Measurements from ENCODE around the gene GOLM1.

The GOLM1 gene

GRCh38 chr9:86116425-86116824 lies 17.1 kb upstream of the GOLM1 start (continued):
- TF ChIP-seq, protein P1, sequence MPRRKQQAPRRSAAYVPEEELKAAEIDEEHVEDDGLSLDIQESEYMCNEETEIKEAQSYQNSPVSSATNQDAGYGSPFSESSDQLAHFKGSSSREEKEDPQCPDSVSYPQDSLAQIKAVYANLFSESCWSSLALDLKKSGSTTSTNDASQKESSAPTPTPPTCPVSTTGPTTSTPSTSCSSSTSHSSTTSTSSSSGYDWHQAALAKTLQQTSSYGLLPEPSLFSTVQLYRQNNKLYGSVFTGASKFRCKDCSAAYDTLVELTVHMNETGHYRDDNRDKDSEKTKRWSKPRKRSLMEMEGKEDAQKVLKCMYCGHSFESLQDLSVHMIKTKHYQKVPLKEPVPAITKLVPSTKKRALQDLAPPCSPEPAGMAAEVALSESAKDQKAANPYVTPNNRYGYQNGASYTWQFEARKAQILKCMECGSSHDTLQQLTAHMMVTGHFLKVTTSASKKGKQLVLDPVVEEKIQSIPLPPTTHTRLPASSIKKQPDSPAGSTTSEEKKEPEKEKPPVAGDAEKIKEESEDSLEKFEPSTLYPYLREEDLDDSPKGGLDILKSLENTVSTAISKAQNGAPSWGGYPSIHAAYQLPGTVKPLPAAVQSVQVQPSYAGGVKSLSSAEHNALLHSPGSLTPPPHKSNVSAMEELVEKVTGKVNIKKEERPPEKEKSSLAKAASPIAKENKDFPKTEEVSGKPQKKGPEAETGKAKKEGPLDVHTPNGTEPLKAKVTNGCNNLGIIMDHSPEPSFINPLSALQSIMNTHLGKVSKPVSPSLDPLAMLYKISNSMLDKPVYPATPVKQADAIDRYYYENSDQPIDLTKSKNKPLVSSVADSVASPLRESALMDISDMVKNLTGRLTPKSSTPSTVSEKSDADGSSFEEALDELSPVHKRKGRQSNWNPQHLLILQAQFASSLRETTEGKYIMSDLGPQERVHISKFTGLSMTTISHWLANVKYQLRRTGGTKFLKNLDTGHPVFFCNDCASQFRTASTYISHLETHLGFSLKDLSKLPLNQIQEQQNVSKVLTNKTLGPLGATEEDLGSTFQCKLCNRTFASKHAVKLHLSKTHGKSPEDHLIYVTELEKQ (tag by site-specific recombination; IDR thresholded peaks at IDR 0.05; ENCODE audit: borderline replicate concordance) = no peak
- TF ChIP-seq, protein P2, sequence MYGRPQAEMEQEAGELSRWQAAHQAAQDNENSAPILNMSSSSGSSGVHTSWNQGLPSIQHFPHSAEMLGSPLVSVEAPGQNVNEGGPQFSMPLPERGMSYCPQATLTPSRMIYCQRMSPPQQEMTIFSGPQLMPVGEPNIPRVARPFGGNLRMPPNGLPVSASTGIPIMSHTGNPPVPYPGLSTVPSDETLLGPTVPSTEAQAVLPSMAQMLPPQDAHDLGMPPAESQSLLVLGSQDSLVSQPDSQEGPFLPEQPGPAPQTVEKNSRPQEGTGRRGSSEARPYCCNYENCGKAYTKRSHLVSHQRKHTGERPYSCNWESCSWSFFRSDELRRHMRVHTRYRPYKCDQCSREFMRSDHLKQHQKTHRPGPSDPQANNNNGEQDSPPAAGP (tag by site-specific recombination; IDR thresholded peaks at IDR 0.05) = no peak
- TF ChIP-seq, protein P3, sequence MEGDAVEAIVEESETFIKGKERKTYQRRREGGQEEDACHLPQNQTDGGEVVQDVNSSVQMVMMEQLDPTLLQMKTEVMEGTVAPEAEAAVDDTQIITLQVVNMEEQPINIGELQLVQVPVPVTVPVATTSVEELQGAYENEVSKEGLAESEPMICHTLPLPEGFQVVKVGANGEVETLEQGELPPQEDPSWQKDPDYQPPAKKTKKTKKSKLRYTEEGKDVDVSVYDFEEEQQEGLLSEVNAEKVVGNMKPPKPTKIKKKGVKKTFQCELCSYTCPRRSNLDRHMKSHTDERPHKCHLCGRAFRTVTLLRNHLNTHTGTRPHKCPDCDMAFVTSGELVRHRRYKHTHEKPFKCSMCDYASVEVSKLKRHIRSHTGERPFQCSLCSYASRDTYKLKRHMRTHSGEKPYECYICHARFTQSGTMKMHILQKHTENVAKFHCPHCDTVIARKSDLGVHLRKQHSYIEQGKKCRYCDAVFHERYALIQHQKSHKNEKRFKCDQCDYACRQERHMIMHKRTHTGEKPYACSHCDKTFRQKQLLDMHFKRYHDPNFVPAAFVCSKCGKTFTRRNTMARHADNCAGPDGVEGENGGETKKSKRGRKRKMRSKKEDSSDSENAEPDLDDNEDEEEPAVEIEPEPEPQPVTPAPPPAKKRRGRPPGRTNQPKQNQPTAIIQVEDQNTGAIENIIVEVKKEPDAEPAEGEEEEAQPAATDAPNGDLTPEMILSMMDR (tag by site-specific recombination; IDR thresholded peaks at IDR 0.05) = no peak
- TF ChIP-seq FEZF1 (tag by site-specific recombination; IDR thresholded peaks at IDR 0.05) = no peak
- no peak for TF ChIP-seq HIC1 (tag by site-specific recombination; IDR thresholded peaks at IDR 0.05)
- no peak for TF ChIP-seq ZNF596 (tag by site-specific recombination; IDR thresholded peaks at IDR 0.05)
- no peak for TF ChIP-seq MYNN (tag by site-specific recombination; IDR thresholded peaks at IDR 0.05; ENCODE audit: borderline replicate concordance)
- TF ChIP-seq YY1 (tag by site-specific recombination; IDR thresholded peaks at IDR 0.05) = no peak
- no peak for TF ChIP-seq ZNF426 (tag by site-specific recombination; IDR thresholded peaks at IDR 0.05)
- no peak for TF ChIP-seq GLIS1 (tag by site-specific recombination; IDR thresholded peaks at IDR 0.05)

DNA sequence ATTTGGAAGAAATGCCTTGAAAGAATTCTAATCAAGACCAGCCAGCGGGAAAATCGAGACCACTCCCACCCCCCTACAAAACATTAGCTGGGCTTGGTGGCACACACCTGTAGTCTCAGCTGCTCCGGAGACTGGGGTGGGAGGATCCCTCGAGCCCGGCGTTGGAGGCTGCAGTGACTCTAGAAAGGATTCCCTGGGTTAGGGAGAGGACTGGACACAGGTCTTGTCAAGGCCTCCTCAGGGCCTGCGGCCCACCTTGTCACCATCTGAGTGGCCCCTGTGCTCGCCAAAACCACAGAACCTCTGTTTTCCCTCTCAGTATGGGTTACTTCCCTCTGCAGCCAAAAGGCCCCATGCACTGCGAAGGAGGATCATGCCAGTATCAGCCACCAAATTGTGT lies 16.5 kb upstream of the GOLM1 start:
- CTCF ChIA-PET = no interaction called here
- Histone ChIP-seq H3K4me1 (ENCODE audit: control insufficient read depth, insufficient read depth, low read length) (no peaks in the 10 kb centered on the region), H3K27ac (ENCODE audit: extremely low read depth, low read depth, low read length) (no peak overlapping the region), H3K36me3 (ENCODE audit: control insufficient read depth in 2 of 2, insufficient read depth in 1 of 2, low read length in 2 of 2) (no peaks in the 10 kb centered on the region), H3K9me3 (ENCODE audit: control insufficient read depth, insufficient read depth, low read depth, low read length) (no peaks in the 10 kb centered on the region), H3K4me3 (ENCODE audit: low read depth, low read length) (no peak overlapping the region)
- POLR2A ChIA-PET = no interaction called here
- TF ChIP-seq ZNF561 (tag by site-specific recombination; IDR thresholded peaks at IDR 0.05; ENCODE audit: borderline replicate concordance) (no peak), PRDM10 (tag by site-specific recombination; IDR thresholded peaks at IDR 0.05) (no peak), ZNF18 (tag by site-specific recombination; IDR thresholded peaks at IDR 0.05) (no peak), KLF1 (tag by site-specific recombination; IDR thresholded peaks at IDR 0.05) (no peak), ZNF830 (tag by site-specific recombination; IDR thresholded peaks at IDR 0.05; ENCODE audit: low read depth) (no peak), ZNF311 (tag by site-specific recombination; IDR thresholded peaks at IDR 0.05; ENCODE audit: borderline replicate concordance) (no peak), ZEB2 (tag by site-specific recombination; IDR thresholded peaks at IDR 0.05) (no peak), ZNF23 (tag by site-specific recombination; IDR thresholded peaks at IDR 0.05; ENCODE audit: borderline replicate concordance) (no peak), ZNF19 (tag by site-specific recombination; IDR thresholded peaks at IDR 0.05; ENCODE audit: low read depth) (no peak), ZBTB26 (tag by site-specific recombination; optimal IDR thresholded peaks at IDR 0.05) (no peak), ZNF146 (tag by site-specific recombination; IDR thresholded peaks at IDR 0.05) (no peak)

All from HEK293 (cell line).